ENCODE data around the gene CHCHD10.

DNA sequence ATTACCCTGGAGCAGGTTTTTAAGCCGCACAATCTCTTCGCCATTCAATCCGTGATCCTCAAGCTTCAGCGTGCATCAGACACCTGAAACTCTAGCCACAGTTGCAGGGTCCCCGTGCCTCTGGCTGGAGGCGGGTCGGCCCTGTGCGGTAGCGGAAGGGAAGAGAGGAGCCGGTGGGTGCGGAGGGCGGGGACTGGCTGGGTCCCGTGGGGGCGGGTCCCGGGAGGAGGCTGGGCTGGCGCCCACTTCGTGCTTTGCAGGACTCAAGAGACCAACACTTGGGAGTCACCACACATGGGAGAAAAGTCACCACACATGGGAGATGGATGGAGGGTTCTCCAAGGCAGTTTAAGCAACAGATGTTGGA lies 4.2 kb downstream of the CHCHD10 start:
- TF ChIP-seq ZNF124 (CRISPR knock-in tag; IDR thresholded peaks at IDR 0.05) (no peak), ZNF101 (CRISPR knock-in tag; IDR thresholded peaks at IDR 0.05; ENCODE audit: borderline replicate concordance, low read depth) (no peak), SMC3 (IDR thresholded peaks at IDR 0.05; ENCODE audit: low read length) (no peak), POLR2A (IDR thresholded peaks at IDR 0.05; ENCODE audit: insufficient read depth in 1 of 2, low read depth in 2 of 2, low read length in 2 of 2) (no peak), ZBTB8A (CRISPR knock-in tag; IDR thresholded peaks at IDR 0.05; ENCODE audit: borderline replicate concordance, low read depth) (no peak), FOXP1 (IDR thresholded peaks at IDR 0.05) (no peak), FOXP1 (CRISPR knock-in tag; IDR thresholded peaks at IDR 0.05) (no peak), ZNF121 (CRISPR knock-in tag; IDR thresholded peaks at IDR 0.05) (no peak), ATM (IDR thresholded peaks at IDR 0.05; ENCODE audit: borderline replicate concordance) (no peak)
- TF ChIP-seq, protein P1, sequence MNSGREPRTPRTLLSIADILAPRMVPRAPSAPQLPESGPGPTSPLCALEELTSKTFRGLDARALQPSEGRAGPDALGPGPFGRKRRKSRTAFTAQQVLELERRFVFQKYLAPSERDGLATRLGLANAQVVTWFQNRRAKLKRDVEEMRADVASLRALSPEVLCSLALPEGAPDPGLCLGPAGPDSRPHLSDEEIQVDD (CRISPR knock-in tag; IDR thresholded peaks at IDR 0.05; ENCODE audit: borderline replicate concordance): no peak
- TF ChIP-seq, protein P2, sequence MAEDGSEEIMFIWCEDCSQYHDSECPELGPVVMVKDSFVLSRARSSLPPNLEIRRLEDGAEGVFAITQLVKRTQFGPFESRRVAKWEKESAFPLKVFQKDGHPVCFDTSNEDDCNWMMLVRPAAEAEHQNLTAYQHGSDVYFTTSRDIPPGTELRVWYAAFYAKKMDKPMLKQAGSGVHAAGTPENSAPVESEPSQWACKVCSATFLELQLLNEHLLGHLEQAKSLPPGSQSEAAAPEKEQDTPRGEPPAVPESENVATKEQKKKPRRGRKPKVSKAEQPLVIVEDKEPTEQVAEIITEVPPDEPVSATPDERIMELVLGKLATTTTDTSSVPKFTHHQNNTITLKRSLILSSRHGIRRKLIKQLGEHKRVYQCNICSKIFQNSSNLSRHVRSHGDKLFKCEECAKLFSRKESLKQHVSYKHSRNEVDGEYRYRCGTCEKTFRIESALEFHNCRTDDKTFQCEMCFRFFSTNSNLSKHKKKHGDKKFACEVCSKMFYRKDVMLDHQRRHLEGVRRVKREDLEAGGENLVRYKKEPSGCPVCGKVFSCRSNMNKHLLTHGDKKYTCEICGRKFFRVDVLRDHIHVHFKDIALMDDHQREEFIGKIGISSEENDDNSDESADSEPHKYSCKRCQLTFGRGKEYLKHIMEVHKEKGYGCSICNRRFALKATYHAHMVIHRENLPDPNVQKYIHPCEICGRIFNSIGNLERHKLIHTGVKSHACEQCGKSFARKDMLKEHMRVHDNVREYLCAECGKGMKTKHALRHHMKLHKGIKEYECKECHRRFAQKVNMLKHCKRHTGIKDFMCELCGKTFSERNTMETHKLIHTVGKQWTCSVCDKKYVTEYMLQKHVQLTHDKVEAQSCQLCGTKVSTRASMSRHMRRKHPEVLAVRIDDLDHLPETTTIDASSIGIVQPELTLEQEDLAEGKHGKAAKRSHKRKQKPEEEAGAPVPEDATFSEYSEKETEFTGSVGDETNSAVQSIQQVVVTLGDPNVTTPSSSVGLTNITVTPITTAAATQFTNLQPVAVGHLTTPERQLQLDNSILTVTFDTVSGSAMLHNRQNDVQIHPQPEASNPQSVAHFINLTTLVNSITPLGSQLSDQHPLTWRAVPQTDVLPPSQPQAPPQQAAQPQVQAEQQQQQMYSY (CRISPR knock-in tag; IDR thresholded peaks at IDR 0.05): no peak
